Stimulated activated CD4-positive, alpha-beta T cell treated with anti-CD3 and anti-CD28 coated beads, Interleukin-4, amount 100 ng/mL, for 48 hours (primary cell): Measurements from ENCODE around the gene PSPH.
A peak's percentile ranks its signal among the peaks of the same experiment; 100 is the strongest.
"Not testable (repeated sequence)": the region's sequence is repeated elsewhere in the genome, so short reads cannot be mapped to it uniquely, and the experiment has no call there.

Experiments
- DNase-seq, 2 donors: peaks; one replicate each; pipeline ENCODE4 v3.0.0-alpha.2; 2020; ENCODE audit warnings: low read depth in 2 of 2

Gene PSPH

GRCh38 chr7:56063500-56063881 lies 12.2 kb upstream of the PSPH start:
- no peak for DNase-seq

GRCh38 chr7:56062382-56062781 lies 11.1 kb upstream of the PSPH start:
- no peak for DNase-seq

- DNase-seq: no peak
These were observed 2.7 kb upstream of the PSPH start for GRCh38 chr7:56053993-56054392.

- DNase-seq: no peak
These were observed 2.1 kb upstream of the PSPH start for GRCh38 chr7:56053379-56053778.

GRCh38 chr7:56051053-56051338 lies 248 bp downstream of the PSPH start:
- DNase-seq: no peak

GRCh38 chr7:56048763-56049162 lies 2.5 kb downstream of the PSPH start:
- DNase-seq: not testable (repeated sequence)

- no peak for DNase-seq
These were observed 3.0 kb downstream of the PSPH start for GRCh38 chr7:56048245-56048644.

GRCh38 chr7:56047446-56048116 lies 3.7 kb downstream of the PSPH start:
- not testable (repeated sequence) for DNase-seq

- no peak for DNase-seq
These were observed 4.4 kb downstream of the PSPH start for GRCh38 chr7:56046721-56047445.

- DNase-seq: not testable (repeated sequence)
These were observed 5.5 kb downstream of the PSPH start for GRCh38 chr7:56045758-56046157.

- DNase-seq: no peak
These were observed 10.5 kb downstream of the PSPH start for GRCh38 chr7:56040730-56041129.

- peak; percentile 51 to 55 for DNase-seq
These were observed 17.4 kb downstream of the PSPH start for GRCh38 chr7:56033671-56034432.

GRCh38 chr7:56032578-56032977 lies 18.7 kb downstream of the PSPH start:
- not testable (repeated sequence) for DNase-seq

- DNase-seq: not testable (repeated sequence)
These were observed 19.7 kb downstream of the PSPH start for GRCh38 chr7:56031556-56031955.

GRCh38 chr7:56030340-56030739 lies 20.9 kb downstream of the PSPH start:
- DNase-seq: no peak

- no peak for DNase-seq
These were observed 22.2 kb downstream of the PSPH start for GRCh38 chr7:56028942-56029630.

GRCh38 chr7:56026538-56026937 lies 24.7 kb downstream of the PSPH start:
- no peak for DNase-seq

GRCh38 chr7:56023500-56023899 lies 27.7 kb downstream of the PSPH start:
- no peak for DNase-seq

GRCh38 chr7:56019501-56019900 lies 31.7 kb downstream of the PSPH start:
- DNase-seq: no peak

GRCh38 chr7:56017015-56017414 lies 34.2 kb downstream of the PSPH start:
- DNase-seq: not testable (repeated sequence)

GRCh38 chr7:56009695-56010094 lies 41.5 kb downstream of the PSPH start:
- DNase-seq: no peak

GRCh38 chr7:56007891-56008290 lies 43.4 kb downstream of the PSPH start:
- no peak for DNase-seq
